EL (cell line): ENCODE data around the gene TCTN3.

Experiments
- DNase-seq: peaks from one replicate; pipeline ENCODE4 v3.0.0-alpha.2; 2016

The TCTN3 gene

GRCh38 chr10:95618101-95618500 is 75.6 kb downstream of the TCTN3 start:
- DNase-seq = no peak

- no peak for DNase-seq
These were observed 77.3 kb downstream of the TCTN3 start for GRCh38 chr10:95616446-95616845.
